Activated CD8-positive, alpha-beta memory T cell treated with anti-CD3 and anti-CD28 coated beads, Interleukin-2, amount 50 U/mL, for 24 hours (primary cell): Measurements from ENCODE around the gene BRSK2.
"Not testable (repeated sequence)": the region's sequence is repeated elsewhere in the genome, so short reads cannot be mapped to it uniquely, and the experiment has no call there.

Experiments used
- DNase-seq: peaks from one replicate; pipeline ENCODE4 v3.0.0-alpha.2; 2020; ENCODE audit errors: extremely low read depth

BRSK2 gene

GRCh38 chr11:1409108-1409851, 19.5 kb downstream of the BRSK2 start:
- DNase-seq = no peak

DNA sequence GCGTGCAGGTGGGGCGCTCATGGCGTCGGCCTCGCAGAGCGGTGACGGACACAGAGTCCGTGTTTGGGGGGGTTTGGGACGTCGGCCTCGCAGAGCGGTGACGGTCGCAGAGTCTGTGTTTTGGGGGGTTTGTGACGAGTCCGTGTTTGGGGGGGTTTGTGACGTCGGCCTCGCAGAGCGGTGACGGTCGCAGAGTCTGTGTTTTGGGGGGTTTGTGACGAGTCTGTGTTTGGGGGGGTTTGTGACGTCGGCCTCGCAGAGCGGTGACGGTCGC, 20.1 kb downstream of the BRSK2 start:
- not testable (repeated sequence) for DNase-seq

DNA sequence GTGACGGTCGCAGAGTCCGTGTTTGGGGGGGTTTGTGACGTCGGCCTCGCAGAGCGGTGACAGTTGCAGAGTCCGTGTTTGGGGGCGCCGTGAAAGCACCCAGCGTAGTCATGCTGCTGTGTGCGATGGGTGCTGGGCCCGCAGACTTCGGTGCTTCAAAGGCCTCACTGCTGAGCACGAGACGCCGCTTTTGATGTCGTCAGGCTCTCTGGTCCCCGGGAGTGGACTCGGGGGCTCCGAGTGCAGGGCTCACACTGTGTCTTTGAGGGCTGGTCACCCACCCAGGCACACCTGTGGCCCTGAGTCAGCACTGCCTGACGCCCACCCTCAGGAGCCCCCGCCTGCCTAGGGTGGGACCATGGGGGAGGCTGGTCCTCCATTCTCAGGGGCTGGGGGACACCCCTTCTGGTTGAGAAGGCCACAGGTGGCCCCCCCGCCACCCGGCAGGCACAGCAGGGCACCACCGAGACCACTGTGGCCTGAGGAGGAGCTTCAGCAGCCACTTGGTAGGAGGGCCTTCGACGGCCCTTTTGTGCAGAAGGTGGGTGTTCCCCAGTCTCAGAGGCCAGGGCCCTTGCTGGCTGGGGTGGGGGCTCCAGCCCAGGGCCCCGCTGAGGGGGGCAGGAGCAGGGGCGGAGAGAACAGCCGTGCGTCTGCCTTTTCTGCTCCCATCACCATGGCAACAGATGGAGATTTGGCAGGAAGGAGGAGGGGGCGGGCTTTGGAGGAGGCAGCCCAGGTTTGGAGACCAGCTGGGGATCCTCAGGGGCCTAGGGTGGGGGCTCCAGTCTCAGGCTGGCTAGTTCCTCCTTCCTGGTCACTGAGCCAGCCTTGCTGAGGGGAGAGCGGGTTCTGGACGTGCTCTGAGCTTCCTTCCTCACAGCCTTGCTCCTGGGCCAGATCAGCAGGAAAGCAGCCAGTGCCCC, 20.9 kb downstream of the BRSK2 start:
- DNase-seq = no peak

DNA sequence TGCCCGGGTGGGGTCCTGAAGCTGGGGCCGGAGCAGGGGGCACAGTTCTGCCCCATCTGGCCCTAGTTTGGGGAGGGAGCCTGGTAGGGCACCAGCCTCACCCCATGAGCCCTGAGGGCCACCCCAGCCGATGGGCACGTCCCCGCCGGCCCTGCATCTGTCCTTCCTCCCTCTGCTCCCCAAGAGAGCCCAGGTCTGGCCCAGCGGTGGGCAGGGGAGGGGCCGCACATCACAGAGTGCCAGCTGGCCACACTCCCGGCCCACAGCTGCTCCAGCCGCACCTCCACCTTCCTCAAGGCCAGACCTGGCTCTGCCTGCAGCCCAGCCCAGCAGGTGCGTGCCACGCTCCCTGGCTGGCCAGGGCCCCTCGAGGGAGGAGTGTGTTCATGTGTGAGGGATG, 21.6 kb downstream of the BRSK2 start:
- no peak for DNase-seq

DNA sequence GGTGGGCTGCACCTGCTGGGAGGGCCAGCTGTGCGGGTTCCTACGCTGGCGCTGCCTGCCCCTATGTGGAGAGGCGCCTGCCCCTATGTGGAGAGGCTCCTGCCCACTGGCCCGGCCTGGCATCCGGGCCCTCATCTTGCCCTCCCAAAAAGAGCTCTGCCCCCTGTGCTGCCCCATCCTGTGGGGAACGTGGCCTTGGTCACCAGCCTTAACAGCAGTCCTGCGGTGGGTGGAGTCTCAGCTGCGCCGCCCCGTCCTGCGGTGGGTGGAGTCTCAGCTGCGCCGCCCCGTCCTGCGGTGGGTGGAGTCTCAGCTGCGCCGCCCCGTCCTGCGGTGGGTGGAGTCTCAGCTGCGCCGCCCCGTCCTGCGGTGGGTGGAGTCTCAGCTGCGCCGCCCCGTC, 22.0 kb downstream of the BRSK2 start:
- DNase-seq = not testable (repeated sequence)

- no peak for DNase-seq
Observed at GRCh38 chr11:1412377-1413095, 22.8 kb downstream of the BRSK2 start.

DNA sequence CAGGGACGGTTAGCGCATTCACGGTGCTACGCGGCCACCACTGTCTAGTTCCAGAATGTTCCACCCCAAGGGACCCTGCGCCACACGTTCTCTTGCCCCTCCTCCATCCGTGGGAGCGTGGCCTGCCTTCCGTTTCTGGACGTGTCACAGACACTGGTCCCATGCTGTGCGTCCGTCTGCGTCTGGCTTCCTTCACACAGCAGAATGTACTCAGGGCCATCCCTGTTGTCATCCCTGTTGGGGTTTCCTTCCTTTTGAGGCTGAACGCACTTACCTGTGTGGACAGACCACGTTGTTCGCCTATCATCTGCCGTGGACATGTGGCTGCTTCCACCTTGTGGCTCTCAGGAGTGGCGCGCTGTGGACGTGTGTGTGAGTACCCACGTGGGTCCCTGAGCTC, 24.9 kb downstream of the BRSK2 start:
- DNase-seq = no peak

DNA sequence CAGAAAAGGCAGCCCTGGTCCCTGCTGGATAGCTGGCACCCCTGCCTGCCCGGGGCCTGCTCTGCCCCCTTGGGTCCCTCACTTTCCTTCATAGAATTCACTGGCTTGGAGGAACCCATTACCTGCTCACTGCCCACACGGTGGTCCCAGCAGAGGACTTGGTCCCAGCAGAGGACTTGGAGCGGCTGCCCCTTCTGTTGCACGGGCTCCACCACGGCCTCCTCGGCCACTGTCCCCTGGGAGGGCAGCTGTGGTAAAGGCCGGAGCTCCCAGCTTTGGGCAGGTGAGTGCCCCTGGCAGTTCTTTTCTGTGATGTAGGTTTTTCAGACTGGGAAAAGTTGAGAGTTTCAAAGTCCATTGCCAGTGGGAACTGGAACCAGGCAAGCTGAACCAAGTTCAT, 25.9 kb downstream of the BRSK2 start:
- no peak for DNase-seq

DNA sequence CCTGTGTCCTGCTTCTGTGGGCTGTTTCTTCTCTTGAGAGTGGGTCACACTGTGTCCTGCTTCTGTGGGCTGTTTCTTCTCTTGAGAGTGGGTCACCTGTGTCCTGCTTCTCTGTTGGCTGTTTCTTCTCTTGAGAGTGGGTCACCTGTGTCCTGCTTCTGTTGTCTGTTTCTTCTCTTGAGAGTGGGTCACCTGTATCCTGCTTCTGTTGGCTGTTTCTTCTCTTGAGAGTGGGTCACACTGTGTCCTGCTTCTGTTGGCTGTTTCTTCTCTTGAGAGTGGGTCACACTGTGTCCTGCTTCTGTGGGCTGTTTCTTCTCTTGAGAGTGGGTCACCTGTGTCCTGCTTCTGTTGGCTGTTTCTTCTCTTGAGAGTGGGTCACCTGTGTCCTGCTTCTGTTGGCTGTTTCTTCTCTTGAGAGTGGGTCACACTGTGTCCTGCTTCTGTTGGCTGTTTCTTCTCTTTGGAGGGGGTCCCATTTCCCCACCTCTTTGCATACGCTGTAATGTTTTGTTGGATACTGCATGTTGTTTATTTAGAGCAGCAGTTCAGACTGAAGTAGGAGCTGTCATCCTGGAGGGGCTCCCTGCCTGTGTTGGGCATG, 28.6 kb downstream of the BRSK2 start:
- not testable (repeated sequence) for DNase-seq

- DNase-seq = no peak
Observed at GRCh38 chr11:1419811-1420210, 30.1 kb downstream of the BRSK2 start.

- DNase-seq = no peak
Observed at GRCh38 chr11:1421291-1421690, 31.6 kb downstream of the BRSK2 start.

GRCh38 chr11:1422481-1422880, 32.7 kb downstream of the BRSK2 start:
- DNase-seq = no peak

DNA sequence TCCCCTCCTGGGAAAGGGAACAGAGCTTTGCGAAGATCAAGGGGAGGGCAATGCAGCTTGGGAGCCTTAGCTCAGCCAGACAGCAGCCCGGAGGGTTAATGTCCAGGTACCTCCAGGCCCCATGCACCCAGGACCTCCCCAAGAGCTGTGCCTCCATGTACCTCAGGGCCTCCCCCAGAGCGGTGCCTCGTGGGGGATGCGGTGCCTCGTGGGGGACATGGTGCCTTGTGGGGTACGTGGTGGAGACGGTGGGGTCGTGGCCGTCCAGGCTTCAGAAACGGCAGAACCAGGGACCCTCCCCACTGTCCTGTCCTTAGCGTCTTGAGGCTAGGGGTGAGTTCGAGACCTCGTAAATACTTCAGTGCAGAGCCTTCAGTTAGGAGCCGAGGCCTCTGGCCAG, 33.2 kb downstream of the BRSK2 start:
- no peak for DNase-seq

DNA sequence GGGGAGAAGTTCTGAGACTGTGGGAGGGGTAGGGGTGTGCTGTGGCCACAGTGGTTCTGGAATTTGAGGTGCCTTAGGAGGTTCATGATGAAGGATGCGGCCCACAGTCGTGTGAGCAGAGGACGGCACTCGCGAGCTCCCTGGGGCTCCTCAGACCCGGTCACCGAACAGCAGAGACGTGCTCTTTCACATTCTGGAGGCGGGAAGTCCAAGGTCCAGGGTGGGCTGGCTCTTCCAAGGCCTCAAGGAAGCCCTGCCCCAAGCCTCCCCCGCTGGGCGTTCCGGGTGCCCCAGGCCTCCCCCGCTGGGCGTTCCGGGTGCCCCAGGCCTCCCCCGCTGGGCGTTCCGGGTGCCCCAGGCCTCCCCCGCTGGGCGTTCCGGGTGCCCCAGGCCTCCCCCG, 33.7 kb downstream of the BRSK2 start:
- DNase-seq = not testable (repeated sequence)

GRCh38 chr11:1425006-1425405, 35.3 kb downstream of the BRSK2 start:
- no peak for DNase-seq

GRCh38 chr11:1425439-1425838, 35.7 kb downstream of the BRSK2 start:
- DNase-seq = no peak

DNA sequence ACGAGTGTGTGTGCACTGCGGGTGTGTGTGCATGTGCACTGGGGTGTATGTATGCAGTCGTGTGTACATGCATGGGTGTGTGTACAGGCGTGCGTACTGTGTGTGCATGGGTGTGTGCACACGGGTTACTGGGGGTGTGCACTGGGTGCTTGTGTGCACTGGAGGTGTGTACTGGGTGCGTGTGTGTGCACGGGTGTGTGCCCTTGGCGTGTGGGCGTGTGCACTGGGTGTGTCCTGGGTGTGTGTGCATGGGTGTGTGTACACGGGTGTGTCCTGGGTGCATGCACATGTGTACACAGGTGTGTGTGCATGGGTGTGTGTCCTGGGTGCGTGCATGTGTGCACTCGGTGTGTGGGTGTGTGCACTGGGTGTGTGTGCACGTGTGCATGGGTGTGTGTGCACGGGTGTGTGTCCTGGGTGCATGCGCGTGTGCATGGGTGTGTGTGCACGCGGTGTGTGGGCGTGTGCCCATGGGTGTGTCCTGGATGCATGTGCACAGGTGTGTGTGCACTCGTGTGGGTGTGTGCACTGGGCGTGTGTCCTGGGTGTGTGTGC, 39.1 kb downstream of the BRSK2 start:
- DNase-seq = no peak

DNA sequence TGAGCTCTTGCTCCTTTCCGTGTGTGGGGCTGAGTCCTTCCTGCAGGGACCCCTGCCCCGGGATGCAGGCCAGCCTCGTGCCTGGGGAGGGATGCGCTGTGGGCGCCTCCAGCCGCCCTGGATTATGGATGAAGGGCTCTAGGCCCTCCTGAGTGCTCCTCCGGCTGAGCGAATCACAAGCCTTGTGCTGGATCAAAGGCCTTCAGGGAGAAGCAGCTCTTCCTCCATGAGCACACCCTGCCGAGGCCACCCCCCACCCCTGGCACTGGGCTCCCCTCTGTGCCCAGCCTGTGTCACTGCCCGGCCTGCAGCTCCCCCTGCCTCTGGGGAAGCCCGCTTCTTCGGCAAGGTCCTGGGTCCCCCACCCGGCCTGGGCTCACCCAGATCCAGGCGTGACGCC, 43.8 kb downstream of the BRSK2 start:
- no peak for DNase-seq

DNA sequence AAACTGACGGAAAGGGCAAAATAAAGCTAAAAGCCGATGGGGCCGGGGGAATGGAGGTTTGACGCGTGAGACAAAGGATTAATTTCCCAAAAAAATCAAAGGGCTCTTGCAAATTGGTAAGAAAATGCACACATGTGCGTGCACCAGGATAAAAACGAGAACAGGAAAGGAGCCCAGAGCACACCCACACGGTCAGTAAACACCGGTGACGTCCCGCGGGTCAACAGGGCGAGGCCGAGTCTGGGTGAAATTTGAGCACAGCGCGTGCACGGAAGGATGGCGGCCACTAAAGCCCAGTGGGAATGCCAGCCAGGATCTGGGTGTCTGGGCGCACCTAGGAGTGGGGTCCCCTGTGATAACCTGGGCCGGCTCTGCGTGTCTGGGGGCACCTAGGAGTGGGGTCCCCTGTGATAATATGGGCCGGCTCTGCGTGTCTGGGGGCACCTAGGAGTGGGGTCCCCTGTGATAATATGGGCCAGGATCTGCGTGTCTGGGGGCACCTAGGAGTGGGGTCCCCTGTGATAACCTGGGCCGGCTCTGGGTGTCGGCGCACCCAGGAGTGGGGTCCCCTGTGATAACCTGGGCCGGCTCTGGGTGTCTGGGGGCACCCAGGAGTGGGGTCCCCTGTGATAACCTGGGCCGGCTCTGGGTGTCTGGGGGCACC, 44.4 kb downstream of the BRSK2 start:
- no peak for DNase-seq

DNA sequence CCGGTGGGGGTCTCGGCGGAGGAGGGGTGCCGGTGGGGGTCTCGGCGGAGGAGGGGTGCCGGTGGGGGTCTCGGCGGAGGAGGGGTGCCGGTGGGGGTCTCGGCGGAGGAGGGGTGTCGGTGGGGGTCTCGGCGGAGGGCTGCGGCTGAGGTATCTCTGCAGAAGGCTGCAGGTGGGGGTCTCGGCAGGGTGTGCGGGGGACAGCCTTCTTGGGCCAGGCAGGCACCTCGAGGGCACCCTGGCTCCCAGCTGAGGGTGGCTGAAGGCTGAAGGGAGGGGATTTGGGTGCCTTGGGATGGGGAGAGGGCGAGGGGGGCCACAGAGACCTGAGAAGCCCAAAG, 45.7 kb downstream of the BRSK2 start:
- DNase-seq = not testable (repeated sequence)

DNA sequence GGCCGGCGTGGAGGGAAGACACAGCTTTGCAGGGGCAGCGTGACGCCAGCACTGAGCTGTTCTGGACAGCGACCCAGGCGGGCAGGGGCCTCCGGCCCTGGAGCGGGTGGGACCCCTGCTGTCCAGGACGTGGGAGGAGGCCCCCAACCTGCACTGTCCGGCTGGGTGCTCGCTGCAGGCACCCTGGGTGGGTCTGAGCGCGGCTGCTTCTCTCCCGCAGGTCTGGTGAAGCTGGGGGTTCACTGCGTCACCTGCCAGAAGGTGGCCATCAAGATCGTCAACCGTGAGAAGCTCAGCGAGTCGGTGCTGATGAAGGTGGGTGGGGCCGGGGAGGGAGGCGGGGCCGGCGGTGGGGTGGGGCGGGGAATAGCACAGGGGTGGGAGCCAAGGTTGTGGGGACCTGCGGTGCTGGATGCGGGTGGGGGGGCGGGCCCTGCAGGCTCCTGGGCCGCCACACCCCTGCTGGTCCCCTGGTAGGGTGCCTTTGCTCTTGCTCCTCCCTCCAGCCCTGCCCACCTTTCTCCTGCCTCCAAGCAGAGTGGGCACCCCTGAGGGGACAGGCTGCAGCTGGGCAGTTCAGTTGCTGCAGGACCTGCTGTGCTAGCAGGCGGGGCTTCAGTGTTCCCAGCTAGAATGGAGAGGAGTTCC, 46.2 kb downstream of the BRSK2 start:
- DNase-seq = no peak
